Activated CD4-positive, CD25-positive, alpha-beta regulatory T cell treated with anti-CD3 and anti-CD28 coated beads, Interleukin-2, amount 50 U/mL, for 24 hours (primary cell): ENCODE results near the gene LRCOL1.
A peak's percentile ranks its signal among the peaks of the same experiment; 100 is the strongest.

Experiments used
- ATAC-seq, 2 donors: fragments of 150-1000 bp; cut with Tn5 transposase; one replicate each; pipeline ENCODE4 v1.10.0; 2021; ENCODE audit warnings: mild to moderate bottlenecking in 1 of 2, moderate library complexity in 1 of 2

Gene LRCOL1

DNA sequence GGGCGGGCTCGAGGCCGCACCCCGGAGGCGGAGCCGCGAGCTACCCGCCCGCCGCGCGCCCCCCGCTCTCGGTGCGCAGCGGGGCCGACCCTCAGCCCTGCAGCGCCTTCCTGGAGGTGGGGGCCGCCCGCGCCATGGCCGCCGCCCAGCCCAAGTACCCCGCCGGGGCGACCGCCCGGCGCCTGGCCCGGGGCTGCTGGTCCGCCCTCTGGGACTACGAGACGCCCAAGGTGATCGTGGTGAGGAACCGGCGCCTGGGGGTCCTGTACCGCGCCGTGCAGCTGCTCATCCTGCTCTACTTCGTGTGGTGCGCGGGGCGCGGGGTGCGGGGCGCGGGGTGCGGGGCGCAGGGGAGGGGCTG lies 8.3 kb upstream of the LRCOL1 start, which contains the start of gene P2RX2:
Gene P2RX2 (plus strand): TSS at position 94 of the 361 bp plus-strand sequence. CDS start 41 bp downstream, at position 135.
- no peak for ATAC-seq

DNA sequence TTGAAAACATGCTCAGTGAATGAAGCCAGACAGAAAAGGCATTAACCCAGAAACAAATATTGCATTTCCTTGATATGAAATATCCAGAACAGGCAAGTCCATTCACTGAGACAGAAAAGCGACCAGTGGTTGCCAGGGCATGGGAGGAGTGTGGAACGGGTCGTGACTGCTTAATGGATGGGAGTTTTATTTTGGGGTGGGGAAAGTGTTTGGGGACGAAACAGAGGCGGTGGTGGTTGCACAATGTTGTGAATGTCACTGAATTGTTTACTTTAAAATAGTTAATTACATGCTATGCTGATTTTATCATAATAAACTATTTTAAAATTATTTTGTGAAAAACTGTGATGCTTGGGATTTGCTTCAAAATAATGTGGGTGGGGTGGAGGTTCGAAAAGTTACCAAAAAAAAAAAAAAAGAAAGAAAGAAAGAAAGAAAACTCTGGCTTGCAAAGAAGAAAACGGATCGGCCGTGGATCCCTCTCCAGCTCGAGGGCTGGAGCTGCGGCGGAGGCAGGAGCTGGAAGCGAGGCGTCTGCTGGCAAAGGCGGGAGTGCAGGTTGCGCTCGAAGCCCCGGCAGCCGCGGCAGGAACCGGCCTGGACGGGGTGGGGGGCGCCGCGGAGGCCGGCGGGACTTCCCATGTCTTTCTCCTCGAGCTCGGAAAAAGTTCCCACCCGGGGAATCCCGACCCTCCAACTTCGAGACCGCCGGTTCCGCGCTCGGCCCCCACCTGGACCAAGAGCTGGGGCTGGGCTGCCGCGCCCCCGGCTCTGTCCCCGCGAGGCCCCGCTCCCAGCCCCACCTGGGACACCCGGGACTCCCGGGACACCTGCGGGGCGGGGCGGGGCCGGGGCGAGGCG lies 7.7 kb upstream of the LRCOL1 start:
- no peak for ATAC-seq

DNA sequence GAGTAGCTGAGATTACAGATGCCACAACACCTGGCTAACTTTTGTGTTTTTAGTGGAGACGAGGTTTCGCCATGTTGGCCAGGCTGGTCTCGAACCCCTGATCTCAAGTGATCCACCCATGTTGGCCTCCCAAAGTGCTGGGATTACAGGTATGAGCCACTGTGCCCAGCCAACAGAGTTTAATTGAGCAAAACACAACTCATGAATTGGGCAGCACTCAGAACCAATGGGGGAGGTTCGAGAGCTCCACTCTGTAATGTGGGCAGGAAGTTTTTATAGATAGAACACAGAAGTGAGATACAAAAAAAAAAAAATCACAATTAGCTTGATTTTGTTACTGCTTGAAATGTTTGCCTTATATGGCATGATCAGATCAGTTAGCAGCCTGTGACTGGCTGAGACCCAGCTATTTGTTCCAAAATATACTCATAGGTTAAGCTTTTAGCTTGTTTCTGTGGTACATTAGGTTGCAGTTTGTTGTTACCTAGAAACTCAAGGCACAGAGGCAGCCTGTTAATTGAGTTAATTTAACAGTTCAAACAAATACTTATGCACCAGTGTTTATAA lies 6.8 kb upstream of the LRCOL1 start:
- ATAC-seq, result no peak

DNA sequence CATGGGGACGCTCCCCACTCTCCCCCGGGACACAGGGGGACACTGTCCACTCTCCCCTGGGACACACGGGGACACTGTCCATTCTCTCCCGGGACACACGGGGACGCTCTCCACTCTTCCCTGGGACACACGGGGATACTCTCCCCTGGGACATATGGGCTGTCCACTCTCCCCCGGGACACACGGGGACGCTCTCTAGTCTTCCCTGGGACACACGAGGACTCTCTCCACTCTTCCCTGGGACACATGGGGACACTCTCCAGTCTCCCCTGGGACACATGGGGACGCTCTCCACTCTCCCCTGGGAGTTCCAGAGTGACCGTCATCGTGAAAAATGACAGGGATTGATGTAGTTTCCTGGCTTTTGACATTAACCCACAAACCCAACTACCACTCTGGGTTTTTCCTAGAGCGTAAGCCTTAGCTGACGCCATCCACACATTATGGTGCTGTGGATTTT lies 5.2 kb upstream of the LRCOL1 start:
- ATAC-seq, result no peak

DNA sequence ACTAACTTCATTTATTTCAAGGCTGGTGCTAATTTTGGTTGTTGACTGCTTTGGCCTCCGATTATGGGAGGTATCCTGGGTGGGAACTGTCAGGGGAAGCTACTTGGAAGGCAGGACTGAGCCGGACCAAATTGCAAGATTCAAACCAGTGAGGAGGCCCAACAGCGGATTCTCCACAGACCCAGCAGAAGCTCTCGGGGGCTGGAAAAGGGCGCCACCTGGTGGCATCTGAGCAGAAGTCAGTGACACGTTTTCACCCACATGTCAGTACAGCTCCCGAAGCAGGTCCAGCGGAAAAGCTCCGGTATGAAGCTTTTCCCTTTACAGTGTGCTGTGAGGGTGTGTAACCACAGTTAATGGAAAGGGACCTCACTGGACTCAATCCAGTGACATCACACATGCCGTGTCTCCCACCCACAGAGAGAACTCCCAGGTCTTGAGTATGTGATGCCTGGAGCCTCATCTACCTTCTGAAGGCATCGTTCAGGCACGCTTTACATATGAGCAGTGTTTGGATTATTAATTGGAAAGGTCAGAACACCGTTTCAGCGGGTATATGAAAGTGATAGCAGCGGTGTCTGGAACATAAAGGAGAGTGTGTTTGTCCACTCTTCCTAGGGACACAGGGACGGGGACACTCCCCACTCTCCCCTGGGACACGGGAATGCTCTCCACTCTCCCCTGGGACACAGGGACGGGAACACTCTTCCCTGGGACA lies 4.6 kb upstream of the LRCOL1 start:
- peak; percentile 82 to 88 for ATAC-seq

DNA sequence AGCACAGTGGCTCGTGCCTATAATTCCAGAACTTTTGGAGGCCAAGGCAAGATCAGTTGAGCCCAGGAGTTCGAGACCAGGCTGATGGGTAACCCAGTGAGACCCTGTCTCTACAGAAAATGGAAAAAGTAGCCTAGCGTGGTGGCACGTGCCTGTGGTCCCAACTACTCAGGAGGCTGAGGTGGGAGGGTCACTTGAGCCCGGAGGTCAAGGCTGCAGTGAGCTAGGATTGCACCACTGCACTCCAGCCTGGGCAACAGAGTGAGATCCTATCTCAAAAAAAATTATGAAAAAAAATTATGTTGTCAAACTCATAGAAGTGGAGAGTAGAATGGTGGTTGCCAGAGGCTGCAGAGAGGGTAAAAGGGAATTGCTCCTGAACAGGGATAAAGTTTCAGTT lies 3.6 kb upstream of the LRCOL1 start:
- ATAC-seq, result no peak

DNA sequence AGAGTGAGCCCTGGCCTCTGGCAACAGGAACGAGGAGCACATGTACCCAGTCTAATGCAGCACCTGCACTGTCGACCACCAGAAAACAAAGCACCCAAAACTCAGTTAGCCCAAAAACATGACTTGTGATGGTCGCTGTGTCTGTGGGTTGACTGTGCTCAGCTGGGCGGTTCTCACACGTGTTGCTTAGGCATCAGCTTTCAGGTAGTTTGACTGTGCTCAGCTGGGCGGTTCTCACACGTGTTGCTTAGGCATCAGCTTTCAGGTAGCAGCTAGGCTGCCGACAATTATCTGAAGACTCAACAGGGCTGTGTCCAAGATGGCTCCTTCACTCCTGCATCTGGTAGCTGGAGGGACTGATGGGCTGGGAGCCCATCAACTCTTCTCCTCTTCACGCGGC lies 1.2 kb upstream of the LRCOL1 start:
- ATAC-seq, result no peak

DNA sequence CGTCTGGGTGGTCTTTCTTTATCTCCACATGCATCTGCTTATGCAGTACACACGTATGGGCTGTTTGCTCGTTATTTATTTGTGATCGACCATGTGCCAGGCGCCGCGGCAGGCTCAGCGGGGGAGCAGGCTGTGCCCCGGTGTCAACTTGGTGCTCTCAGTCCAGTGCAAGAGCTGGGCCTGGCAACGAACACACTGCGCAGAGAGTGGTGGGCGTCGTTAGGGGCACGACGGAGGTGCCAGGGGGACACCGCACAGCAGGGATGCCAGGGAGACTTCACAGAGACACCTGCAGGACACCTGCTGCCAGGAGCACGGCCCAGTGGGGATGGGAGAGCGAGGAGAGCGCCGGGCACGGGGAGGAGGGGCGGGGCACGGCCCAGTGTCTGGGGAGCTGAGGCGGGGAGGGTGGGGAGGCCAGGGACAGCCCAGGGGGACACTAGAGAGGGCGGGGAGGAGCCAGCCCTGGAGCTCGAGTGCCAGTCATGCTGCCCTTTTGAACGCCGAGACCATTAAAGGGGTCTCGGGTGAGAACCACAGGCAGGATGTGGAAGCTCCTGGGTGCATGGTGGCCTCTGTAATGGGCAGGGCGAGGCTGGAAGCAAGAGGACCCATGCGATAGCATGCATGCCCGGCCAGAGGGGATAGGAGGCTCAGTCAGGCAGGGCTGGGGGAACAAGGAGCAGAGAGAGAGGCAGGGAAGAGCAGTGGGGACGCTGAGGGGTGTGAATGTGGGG lies 652 bp upstream of the LRCOL1 start:
- no peak for ATAC-seq

DNA sequence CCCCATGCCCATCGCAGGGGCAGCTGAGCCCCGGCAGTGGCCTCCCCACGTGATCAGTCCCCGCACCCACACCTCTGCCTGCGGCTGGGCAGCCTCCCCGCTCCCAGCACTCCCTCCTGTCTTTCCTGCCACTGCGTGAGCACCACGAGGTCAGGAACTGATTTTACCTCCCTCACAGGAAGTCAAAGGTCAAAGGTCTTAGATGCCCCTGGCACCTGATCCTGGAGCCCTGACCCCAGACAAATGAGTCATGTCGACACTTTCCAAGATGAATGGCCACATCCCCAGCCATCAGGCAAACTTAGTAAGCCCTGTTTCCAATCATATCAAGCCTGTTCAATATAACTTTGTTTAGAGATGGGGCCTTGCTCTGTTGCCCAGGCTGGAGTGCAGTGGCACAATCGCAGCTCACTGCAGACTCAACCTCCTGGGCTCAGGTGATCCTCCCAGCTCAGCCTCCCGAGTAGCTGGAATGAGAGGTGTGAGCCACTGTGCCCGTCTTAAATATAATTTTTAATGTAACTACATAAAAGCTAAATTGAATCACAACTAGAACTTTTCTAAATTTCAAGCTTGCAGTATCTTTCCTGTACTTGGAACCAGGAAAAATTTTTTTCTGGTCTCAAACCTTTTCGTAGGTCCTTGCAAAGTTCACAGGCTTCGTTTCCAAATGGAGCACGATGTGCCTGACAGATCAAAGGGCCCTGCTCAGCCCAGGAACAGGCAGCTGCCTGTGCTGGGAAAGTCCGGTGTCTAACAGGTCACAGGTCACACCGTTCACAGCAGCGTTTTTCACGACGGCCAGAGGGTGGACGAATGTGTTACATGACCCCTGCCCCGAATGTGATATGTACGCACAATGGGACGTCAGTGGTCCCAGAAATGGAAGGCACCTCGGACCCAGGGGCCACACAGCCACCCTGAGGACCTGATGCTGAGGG lies 1.9 kb downstream of the LRCOL1 start:
- ATAC-seq, result no peak

DNA sequence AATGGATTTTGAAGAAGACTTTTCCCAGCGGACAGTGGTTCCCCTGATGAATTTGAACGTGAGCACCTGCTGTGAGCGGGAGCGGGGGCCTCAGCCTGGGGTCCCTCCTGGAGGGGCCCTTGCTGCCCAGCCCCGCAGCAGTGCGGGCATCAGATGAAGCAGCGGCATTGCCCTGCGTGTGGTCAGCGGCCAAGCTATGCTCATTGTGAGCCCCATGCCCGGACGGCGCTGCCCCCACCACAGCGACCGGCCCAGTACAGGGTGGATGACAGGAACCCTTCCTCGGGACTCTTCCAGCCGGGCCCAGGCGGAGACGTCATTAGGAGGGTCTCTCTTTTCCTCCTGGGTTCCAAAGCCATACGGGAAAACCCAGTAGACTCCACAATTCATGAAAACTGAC lies 3.5 kb downstream of the LRCOL1 start:
- no peak for ATAC-seq

DNA sequence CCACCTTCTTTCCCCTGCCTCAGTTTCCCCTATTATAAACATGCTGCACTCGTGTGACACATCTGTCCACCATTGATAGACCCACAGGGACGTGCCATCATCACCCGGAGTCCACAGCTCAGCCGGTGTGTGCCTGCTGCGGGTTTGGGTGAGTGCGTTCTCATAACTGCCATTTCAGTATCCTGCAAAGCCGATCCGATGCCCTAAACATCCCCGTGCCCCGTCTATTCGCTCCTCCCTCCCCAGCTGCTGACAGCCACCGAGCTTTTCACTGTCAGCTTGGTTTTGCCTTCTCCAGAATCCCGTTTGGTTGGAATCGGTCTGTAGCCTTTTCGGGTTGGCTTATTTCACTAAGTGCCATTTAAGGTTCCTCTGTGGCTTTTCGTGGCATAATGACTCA lies 3.9 kb downstream of the LRCOL1 start:
- no peak for ATAC-seq

DNA sequence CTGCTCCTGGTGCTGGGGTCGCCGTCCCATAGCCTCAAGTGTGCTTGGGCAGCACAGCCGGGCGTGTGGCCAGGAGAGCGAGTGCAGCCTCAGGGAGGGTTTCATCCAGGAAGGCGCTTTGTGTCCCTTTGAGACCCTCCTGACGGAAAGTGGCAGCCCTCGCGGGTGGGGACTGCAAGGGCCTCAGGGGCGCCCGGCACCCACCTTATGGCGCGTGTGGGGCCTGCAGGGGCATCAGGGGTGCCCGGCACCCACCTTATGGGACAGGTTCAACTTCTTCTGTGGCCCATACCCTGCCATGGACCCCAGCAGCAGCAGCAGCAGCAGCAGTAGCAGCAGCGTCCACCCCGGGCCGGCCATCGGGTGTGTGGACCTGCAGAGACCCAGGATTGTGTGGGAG lies 4.5 kb downstream of the LRCOL1 start:
- ATAC-seq, result no peak

DNA sequence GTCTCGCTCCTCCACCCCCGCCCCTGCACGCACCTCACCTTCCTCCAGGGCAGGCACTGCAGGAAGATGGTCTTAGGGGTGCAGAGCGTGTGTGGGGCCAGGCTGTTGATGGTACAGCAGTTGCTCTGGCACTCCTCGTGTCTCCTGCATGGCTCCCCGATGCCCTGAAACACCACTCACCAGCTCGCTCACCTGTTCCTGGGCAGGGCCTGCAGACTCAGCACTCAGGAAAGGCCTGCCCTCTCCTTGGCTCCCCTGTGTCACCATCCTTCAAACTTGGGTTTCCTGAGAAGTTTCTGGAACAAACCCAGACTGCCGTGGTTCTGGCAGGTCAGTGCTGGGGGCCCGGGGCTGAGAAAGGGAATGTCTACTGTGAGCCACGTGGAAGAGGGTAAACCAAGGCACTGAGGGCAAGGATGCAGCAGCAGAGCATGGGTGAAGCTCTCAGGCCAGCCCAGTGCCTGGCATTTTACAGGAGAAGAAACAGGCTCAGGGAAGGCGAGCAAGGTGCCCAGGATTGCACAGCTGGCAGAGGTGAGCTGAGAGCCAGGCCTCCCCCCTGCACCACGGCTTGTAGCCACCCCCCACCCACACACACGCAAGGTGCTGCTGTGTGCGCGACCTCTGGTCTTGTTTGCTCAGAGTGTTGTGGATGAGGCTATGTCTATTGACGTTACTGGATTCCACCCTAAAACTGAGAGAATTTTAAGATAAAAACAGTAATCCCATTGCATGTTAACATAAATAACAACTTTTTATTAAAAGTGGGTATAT lies 5.5 kb downstream of the LRCOL1 start:
- no peak for ATAC-seq

DNA sequence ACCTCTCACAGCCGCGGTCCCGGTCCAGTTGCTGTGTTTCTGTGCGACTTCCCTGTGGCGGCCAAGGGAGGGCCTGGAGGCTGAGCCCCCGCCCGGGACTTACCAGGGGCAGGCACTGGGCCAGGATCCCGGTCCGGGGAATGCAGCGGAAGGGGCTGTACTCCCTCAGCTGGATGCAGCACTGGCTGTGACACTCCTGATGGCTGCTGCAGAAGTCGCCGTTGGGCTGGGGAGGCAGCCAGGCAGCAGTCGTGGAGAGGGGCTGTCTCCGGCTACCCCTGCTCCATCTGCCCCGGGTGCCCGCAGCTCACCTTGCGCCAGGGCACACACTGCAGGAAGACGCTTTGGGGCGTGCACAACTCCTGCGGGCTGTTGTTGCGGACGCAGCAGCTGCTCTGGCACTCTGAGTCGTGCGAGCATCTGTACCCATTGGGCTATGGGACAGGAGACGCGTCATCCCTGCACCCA lies 6.2 kb downstream of the LRCOL1 start:
- no peak for ATAC-seq

DNA sequence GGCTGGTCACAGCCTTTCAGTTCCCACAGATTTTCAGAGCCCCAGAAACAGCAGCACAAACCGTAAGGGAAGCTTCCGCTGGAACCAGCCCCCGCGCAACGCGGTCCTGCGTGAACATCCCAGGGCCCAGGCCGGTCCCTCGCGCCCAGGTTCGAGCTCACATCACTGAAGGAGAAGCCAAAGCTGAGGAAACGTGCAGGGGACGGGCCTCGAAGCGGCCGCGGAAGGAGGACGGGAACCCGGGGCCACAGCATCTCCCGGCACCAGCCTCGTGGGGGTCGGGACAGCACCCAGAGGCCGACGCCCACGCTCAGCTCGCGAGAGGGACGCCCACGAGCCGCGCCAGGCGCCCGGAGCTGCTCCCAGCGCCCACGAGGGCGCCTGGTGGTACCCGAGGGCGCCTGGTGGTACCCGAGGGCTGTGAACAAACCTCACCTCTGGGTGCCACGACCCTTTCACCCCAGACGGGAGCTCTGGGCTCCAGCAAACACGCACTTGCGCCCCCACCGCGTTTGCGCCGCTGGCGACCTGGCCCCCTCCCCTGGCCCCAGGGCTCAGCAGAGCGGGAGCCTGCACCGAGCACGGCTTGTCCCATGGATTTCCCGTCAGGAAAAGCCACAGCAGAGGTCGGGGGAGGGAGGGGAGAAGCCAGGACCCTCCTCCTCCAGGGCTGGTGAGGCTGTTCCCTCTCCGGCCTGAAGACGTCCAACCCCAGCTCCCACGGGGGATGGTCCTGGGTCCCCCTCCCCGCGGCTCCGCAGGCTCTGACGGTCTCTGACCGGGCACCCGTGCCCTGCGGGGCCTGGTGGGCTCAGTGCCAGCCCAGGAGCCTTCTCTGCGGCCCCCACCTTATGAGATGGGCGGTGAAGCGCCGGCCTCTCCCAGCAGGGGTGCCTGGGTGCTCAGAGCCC lies 6.9 kb downstream of the LRCOL1 start:
- ATAC-seq, result no peak

DNA sequence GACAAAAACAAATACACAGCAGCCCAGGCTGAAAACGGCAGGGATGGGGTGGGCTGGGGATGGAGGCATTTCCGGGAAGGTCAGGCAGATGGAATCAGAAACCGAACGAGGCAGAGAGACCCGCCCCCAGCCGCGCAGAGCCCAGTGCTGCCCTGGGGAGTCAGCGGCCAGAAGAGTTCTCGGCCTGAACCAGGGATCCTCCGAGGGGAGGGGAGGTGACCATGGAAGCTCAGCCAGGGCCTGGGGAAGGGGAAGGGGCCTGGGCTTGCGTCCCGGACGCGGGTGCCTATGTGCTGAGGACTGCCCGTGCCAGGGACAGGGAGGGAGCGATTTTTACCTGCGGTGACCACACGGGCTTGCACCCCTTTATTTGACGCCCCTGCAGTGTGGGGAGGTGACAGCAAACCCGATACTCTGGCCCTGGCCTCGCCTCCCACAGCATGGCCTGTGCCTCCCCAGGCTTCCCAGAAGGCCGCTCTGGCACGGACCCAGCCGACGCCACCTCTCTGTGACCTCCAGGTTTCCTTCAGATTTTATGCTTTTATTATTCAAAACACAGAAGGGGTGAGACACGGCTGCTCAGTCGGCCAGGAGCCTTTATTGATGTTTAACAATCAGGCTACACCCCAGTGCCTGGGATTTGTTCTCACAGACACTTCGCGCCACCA lies 7.7 kb downstream of the LRCOL1 start:
- ATAC-seq, result no peak

DNA sequence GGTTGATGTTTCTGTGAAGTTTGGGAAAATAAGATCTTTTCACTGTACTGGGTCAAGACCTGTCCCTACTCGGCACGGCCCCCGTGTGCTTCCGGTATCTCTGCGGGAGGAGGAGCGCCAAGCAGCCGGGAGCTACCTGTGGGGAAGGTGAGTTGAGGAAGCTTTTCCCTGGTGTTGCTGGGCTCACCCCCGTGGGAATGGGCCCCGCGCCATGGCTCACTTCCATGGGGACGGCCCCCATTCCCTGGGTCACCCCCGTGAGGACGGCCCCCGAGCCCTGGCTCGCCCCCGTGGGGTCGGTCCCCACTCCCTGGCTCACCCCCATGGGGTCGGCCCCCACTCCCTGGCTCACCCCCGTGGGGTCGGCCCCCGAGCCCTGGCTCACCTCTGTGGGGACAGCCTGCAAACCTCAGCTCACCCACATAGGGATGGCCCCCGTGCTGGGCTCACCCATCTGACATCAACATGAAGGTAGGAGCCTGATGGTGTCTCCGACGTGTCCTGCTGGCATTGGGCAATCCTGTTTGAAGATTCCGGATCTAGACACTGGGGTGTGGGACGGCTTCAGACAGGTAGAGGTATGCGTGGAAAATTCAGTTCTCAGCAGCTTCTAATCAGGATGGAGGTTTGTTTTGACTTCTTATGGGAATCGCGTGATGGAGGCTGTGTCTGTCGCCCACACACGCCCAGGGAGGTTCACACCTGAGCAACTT lies 9.1 kb downstream of the LRCOL1 start:
- ATAC-seq, result no peak
